ENCODE data around the gene KCND1. TPM values are rescaled to one million over a fixed set of nuclear protein-coding genes. Genes with fewer than 3 reads are reported as not detected.

Gene KCND1
- 0.45 and 0.59 TPM in 2 replicates for total RNA-seq (ENCODE audit: low replicate concordance)

DNA sequence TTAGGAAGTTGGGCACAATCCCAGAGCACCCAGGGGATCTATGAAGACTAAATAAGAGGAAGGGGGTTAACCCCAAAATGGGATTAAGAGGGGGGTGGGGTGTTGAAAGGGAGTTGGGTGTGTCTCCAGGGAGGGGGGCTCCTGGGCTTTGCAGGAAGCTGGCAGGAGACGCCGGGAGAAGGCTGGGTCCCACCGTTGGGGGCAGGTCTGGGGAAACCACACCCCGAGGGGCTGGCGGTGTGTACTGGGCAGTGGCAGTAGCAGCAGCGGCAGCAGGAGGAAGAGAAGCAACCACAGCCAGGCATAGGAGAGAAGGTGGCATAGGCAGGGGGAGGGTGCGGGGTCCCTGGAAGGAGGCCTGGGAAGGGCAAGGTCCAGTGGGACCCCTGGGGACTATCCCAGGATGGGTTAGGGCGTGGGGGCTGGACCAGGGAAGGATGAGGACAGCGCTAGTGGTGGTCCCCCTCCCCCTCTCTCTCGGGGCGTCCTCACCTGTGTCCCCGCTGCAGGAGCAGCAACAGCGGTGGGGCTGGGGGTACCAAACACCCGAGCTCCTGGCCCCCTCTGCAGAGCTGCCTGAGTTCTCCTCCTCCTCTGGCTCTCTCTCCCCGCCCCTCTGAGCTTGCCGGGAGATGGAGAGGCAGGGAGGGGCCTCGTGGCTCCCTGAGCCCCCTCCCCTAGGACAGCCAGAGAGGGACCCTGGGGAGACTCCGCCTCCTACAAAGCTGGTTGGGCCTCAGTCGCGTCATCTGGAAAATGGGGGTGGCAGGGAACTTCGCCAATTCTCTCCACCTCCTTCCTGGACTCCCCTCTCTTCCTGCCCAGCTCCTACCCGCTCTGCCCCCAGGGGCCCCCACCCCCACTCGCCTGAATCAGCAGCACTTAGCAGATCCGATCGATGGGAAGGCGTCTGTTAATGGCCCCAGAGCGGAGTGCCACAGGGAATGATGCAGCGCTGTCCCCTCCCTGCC is at the start of gene KCND1:
Gene KCND1, minus strand, starts transcription at position 596 of the 971 bp plus-strand sequence. CDS start 1,573 bp downstream, outside the sequence.

DNA sequence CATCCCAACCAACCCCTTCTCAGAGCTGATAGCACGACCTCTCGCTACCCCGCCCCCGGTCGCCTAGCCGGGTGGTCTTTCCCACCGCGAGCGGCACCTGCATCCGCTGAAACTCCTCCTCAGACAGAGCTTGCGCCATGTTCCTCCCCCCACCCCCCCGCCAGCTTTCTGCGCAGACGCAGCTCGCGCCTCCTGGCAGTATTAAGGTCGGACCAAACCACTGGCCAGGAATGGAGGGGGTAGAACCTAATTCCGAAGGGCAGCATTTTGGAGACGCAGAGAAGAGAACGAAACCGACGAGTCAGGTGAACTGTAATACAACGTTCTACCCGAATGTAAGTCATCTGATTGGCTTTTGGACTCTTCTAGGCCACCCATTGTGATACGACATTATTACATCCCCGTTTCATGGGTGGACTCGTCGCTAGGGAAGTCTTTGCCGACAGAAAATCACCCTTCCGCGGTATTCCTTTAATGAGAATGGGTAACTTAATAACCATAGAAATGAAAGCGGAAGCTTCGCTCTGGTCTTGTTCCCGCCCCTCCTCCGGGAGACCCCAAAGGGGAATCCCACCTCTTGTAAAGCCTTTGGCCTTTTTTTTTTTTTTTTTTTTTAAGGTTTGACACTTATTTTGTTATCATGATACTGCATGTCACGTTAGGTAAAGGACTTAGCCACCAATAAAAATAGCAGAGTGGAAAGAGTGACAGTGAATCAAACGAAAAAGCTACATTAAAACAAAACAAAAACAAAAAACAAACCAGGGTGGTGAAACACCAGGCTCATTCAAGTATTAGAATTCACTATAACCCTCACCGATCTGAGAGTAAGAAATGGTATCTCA is 30.7 kb upstream of the KCND1 start, which contains the start of gene GRIPAP1:
Gene GRIPAP1, minus strand, starts transcription at position 174 of the 845 bp plus-strand sequence. Its CDS starts 35 bp downstream, at position 139.

GRCh38 chrX:48957477-48957826 is 14.2 kb downstream of the KCND1 start, which contains the start of gene OTUD5:
Gene OTUD5 (minus strand): TSS chrX:48957607. CDS start chrX:48957570, 37 bp downstream.

GRCh38 chrX:48918643-48919340 is 52.9 kb downstream of the KCND1 start, which contains the start of gene PIM2:
Gene PIM2 (minus strand): TSS chrX:48919024. CDS start chrX:48918834, 190 bp downstream.

DNA sequence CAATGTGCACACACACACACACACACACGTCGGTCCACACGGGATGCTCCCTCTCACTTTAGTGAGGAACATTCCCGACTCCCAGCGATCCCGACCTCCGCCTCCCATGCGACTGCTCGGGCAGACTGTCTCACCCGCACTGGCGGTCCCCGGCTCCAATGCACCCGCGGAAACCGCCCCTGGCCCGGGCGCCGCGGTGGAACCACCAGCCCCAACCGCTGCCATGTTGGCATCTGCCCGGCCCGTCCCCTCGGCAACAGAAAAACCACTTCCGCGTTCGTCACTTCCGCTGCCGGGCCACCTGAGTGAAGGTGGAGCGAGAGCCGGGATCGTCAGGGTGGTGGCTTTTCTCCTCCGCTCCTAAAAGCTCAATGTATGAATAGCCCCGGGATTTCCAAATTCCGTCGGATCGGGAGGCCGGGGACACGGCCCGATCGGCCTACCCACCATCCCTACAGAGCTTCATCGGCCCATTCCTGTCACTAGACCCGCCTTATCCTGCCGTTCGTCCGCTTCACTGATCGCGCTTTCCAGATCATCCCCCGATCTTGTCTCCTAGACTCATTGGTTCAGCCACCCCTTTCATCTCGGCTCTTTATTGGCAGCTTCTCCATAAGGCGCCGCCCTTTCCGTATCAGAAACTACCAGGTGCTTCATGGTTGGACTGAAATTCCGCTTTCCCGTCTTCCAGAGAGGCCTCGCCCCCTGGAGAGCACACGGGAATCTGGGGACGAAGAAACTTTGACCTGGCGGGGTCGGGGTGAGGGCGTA is 60.0 kb downstream of the KCND1 start, which contains the start of gene SLC35A2:
Gene SLC35A2, minus strand, starts transcription at position 235 of the 771 bp plus-strand sequence. Its CDS starts 10 bp downstream, at position 225.

Other genes starting within 250 kb of the KCND1 start
- not detected in 2 replicates for gene GLOD5, start 210.1 kb downstream of the KCND1 start, total RNA-seq (ENCODE audit: low replicate concordance)
- gene GATA1, start 185.3 kb downstream of the KCND1 start, total RNA-seq (ENCODE audit: low replicate concordance), result not detected in 2 replicates
- 21.8 and 25.6 TPM in 2 replicates for gene HDAC6, start 169.8 kb downstream of the KCND1 start, total RNA-seq (ENCODE audit: low replicate concordance)
- not detected in 2 replicates for gene ERAS, start 145.3 kb downstream of the KCND1 start, total RNA-seq (ENCODE audit: low replicate concordance)
- 0.15 and 0.23 TPM in 2 replicates for gene PCSK1N, start 136.2 kb downstream of the KCND1 start, total RNA-seq (ENCODE audit: low replicate concordance)
- 9.0 and 34.8 TPM in 2 replicates for gene TIMM17B, start 74.1 kb downstream of the KCND1 start, total RNA-seq (ENCODE audit: low replicate concordance)
- 77.9 and 169 TPM in 2 replicates for gene PQBP1, start 73.9 kb downstream of the KCND1 start, total RNA-seq (ENCODE audit: low replicate concordance)
- 7.8 and 17.3 TPM in 2 replicates for gene SLC35A2, start 60.2 kb downstream of the KCND1 start, total RNA-seq (ENCODE audit: low replicate concordance)
- 2.3 and 3.0 TPM in 2 replicates for gene PIM2, start 52.8 kb downstream of the KCND1 start, total RNA-seq (ENCODE audit: low replicate concordance)
- 33.3 and 34.9 TPM in 2 replicates for gene OTUD5, start 14.2 kb downstream of the KCND1 start, total RNA-seq (ENCODE audit: low replicate concordance)
- 27.9 and 28.1 TPM in 2 replicates for gene GRIPAP1, start 30.4 kb upstream of the KCND1 start, total RNA-seq (ENCODE audit: low replicate concordance)
- 19.7 and 47.7 TPM in 2 replicates for gene TFE3, start 71.5 kb upstream of the KCND1 start, total RNA-seq (ENCODE audit: low replicate concordance)
- under 0.01 and 0.38 TPM in 2 replicates for gene CCDC120, start 87.2 kb upstream of the KCND1 start, total RNA-seq (ENCODE audit: low replicate concordance)
- 5.9 and 7.7 TPM in 2 replicates for gene PRAF2, start 102.2 kb upstream of the KCND1 start, total RNA-seq (ENCODE audit: low replicate concordance)
- gene WDR45, start 108.0 kb upstream of the KCND1 start, total RNA-seq (ENCODE audit: low replicate concordance), result 35.6 and 46.3 TPM in 2 replicates
- gene GPKOW, start 151.9 kb upstream of the KCND1 start, total RNA-seq (ENCODE audit: low replicate concordance), result 15.3 and 21.6 TPM in 2 replicates
- 0.82 and 1.7 TPM in 2 replicates for gene MAGIX, start 190.9 kb upstream of the KCND1 start, total RNA-seq (ENCODE audit: low replicate concordance)
- 15.9 and 17.5 TPM in 2 replicates for gene PLP2, start 200.1 kb upstream of the KCND1 start, total RNA-seq (ENCODE audit: low replicate concordance)
- 3.0 and 4.1 TPM in 2 replicates for gene PRICKLE3, start 214.5 kb upstream of the KCND1 start, total RNA-seq (ENCODE audit: low replicate concordance)
- 0.08 and 0.12 TPM in 2 replicates for gene SYP, start 228.3 kb upstream of the KCND1 start, total RNA-seq (ENCODE audit: low replicate concordance)